DND-41 (cell line): ENCODE data around the gene CEMIP.

Source experiments
- ATAC-seq: fragments of 200-7000 bp; cut with Tn5 transposase; 3 replicates; pipeline ENCODE4 v1.9.1; 2021; ENCODE audit warnings: low read depth; ENCODE audit not compliant: insufficient read depth
- DNase-seq: peaks from one replicate; pipeline ENCODE4 v3.0.0-alpha.2; 2020
- H2AFZ ChIP-seq: 2 replicates; pipeline ENCODE4 v1.6.0; 2012; ENCODE audit warnings: low read depth, low read length
- H3K27ac ChIP-seq: 2 replicates; pipeline ENCODE4 v1.5.1; 2012; ENCODE audit warnings: low read length, inconsistent platforms
- H3K27me3 ChIP-seq: fragments of 200-600 bp; sonication (generic); 2 replicates; pipeline ENCODE4 v1.6.0; 2012; ENCODE audit warnings: low read length, mild to moderate bottlenecking, inconsistent platforms; ENCODE audit not compliant: insufficient read depth, poor library complexity
- H3K36me3 ChIP-seq: 2 replicates; pipeline ENCODE4 v1.5.1; 2012; ENCODE audit warnings: low read length, inconsistent platforms; ENCODE audit not compliant: insufficient read depth
- H3K4me1 ChIP-seq: 2 replicates; pipeline ENCODE4 v1.5.1; 2012; ENCODE audit warnings: mild to moderate bottlenecking, low read length; ENCODE audit not compliant: insufficient read depth
- H3K4me2 ChIP-seq: 2 replicates; pipeline ENCODE4 v1.6.0; 2012; ENCODE audit warnings: mild to moderate bottlenecking, moderate library complexity, low read length, inconsistent platforms; ENCODE audit not compliant: insufficient read depth
- H3K4me3 ChIP-seq, 2 experiments: fragments of 200-600 bp in 1 of 2; shearing (Covaris generic) in 1 of 2; 2 replicates each; pipeline ENCODE4 v1.5.1; 2012 to 2016; ENCODE audit warnings: inconsistent platforms in 2 of 2, low read length in 2 of 2, mild to moderate bottlenecking in 2 of 2, low read depth in 1 of 2, moderate library complexity in 1 of 2
- H3K79me2 ChIP-seq: 2 replicates; pipeline ENCODE4 v1.6.0; 2012; ENCODE audit warnings: low read length, inconsistent platforms; ENCODE audit not compliant: insufficient read depth
- H3K9ac ChIP-seq: 2 replicates; pipeline ENCODE4 v1.6.0; 2012; ENCODE audit warnings: low read depth, mild to moderate bottlenecking, inconsistent platforms, low read length, moderate library complexity
- H3K9me3 ChIP-seq: 2 replicates; pipeline ENCODE4 v1.5.1; 2012; ENCODE audit warnings: low read length, moderate library complexity, mild to moderate bottlenecking, inconsistent platforms; ENCODE audit not compliant: insufficient read depth, severe bottlenecking
- H4K20me1 ChIP-seq: 2 replicates; pipeline ENCODE4 v1.6.0; 2012; ENCODE audit warnings: low read length; ENCODE audit not compliant: insufficient read depth
- EZH2 ChIP-seq: IDR thresholded peaks from 3 replicates; pipeline ENCODE4 v1.6.1; 2012; ENCODE audit warnings: borderline replicate concordance, low read depth, mild to moderate bottlenecking, moderate library complexity, low read length, inconsistent platforms; ENCODE audit not compliant: severe bottlenecking
- TF ChIP-seq, protein P1 (sequence below): IDR thresholded peaks from 2 replicates; pipeline ENCODE4 v1.5.1; 2012; ENCODE audit warnings: borderline replicate concordance, low read length, moderate library complexity, mild to moderate bottlenecking; ENCODE audit not compliant: poor library complexity, severe bottlenecking; ENCODE audit errors: extremely low read depth

CEMIP gene

GRCh38 chr15:80967991-80968510, 188.9 kb downstream of the CEMIP start:
- no peaks in the 10 kb centered on the region for H3K4me1 ChIP-seq
- no peak overlapping the region for H3K4me2 ChIP-seq
- H3K9me3 ChIP-seq = no peaks in the 10 kb centered on the region
- no peaks in the 10 kb centered on the region for H3K27me3 ChIP-seq
- no peak overlapping the region for H3K9ac ChIP-seq
- no peak for ATAC-seq
- no peak overlapping the region for H3K4me3 ChIP-seq
- H4K20me1 ChIP-seq = 0 out of 2 replicates have a peak, but pooled peaks cover 4% of the 10 kb centered on the region
- DNase-seq = no peak
- H3K36me3 ChIP-seq = peaks cover 24% of the 10 kb centered on the region
- H3K27ac ChIP-seq = no peak overlapping the region
- H3K79me2 ChIP-seq = no peaks in the 10 kb centered on the region
- H2AFZ ChIP-seq = no peak overlapping the region
- no peak for TF ChIP-seq EZH2
- TF ChIP-seq, protein P1, sequence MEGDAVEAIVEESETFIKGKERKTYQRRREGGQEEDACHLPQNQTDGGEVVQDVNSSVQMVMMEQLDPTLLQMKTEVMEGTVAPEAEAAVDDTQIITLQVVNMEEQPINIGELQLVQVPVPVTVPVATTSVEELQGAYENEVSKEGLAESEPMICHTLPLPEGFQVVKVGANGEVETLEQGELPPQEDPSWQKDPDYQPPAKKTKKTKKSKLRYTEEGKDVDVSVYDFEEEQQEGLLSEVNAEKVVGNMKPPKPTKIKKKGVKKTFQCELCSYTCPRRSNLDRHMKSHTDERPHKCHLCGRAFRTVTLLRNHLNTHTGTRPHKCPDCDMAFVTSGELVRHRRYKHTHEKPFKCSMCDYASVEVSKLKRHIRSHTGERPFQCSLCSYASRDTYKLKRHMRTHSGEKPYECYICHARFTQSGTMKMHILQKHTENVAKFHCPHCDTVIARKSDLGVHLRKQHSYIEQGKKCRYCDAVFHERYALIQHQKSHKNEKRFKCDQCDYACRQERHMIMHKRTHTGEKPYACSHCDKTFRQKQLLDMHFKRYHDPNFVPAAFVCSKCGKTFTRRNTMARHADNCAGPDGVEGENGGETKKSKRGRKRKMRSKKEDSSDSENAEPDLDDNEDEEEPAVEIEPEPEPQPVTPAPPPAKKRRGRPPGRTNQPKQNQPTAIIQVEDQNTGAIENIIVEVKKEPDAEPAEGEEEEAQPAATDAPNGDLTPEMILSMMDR = no peak

- Histone ChIP-seq H3K9me3 (no peaks in the 10 kb centered on the region), H3K4me3 (no peak overlapping the region), H3K9ac (no peak overlapping the region), H3K27ac (no peak overlapping the region), H2AFZ (no peak overlapping the region), H4K20me1 (peaks cover 9% of the 10 kb centered on the region; the same call in 1 of the 2 replicates), H3K36me3 (peaks cover 29% of the 10 kb centered on the region), H3K4me2 (no peak overlapping the region), H3K4me1 (no peaks in the 10 kb centered on the region), H3K79me2 (no peaks in the 10 kb centered on the region), H3K27me3 (no peaks in the 10 kb centered on the region)
- TF ChIP-seq EZH2 = no peak
- TF ChIP-seq, protein P1 = no peak
- DNase-seq (no peak), ATAC-seq (no peak)
Measured at GRCh38 chr15:80969316-80969715, 190.1 kb downstream of the CEMIP start.

GRCh38 chr15:80970018-80970657, 191.0 kb downstream of the CEMIP start:
- DNase-seq = peak; percentile 58
- Histone ChIP-seq H3K36me3 (peaks cover 29% of the 10 kb centered on the region), H3K9ac (no peak overlapping the region), H3K4me2 (no peak overlapping the region), H3K4me1 (no peaks in the 10 kb centered on the region), H3K27ac (no peak overlapping the region), H2AFZ (no peak overlapping the region), H3K4me3 (no peak overlapping the region), H4K20me1 (peaks cover 9% of the 10 kb centered on the region; the same call in 1 of the 2 replicates), H3K27me3 (no peaks in the 10 kb centered on the region), H3K79me2 (no peaks in the 10 kb centered on the region), H3K9me3 (no peaks in the 10 kb centered on the region)
- TF ChIP-seq, protein P1 = peak; percentile 69
- no peak for TF ChIP-seq EZH2
- peak; percentile 79 for ATAC-seq
